Measurements from ENCODE around the gene TMOD1. TPM values are rescaled to one million over a fixed set of nuclear protein-coding genes. Genes with fewer than 3 reads are reported as not detected.

The TMOD1 gene
- total and polyA plus RNA-seq, 2 of the 13 experiments (the other 11 are each of a cell fraction or from before 2014, with no cell fraction given), result 0.04 to 0.07 TPM

- no peak for TF ChIP-seq IKZF4 (CRISPR knock-in tag; IDR thresholded peaks at IDR 0.05; ENCODE audit: borderline replicate concordance, low read depth, not compliant biosample characterization)
Measured at GRCh38 chr9:97473717-97474116, 27.7 kb upstream of the TMOD1 start (continued).

- Histone ChIP-seq H3K27me3 (ENCODE audit: control insufficient read depth in 1 of 2, insufficient read depth in 2 of 2, low read length in 2 of 2) (no peaks in the 10 kb centered on the region), H4K20me1 (ENCODE audit: insufficient read depth, low read length) (no peaks in the 10 kb centered on the region), H3K9me3 (ENCODE audit: low read length) (no peaks in the 10 kb centered on the region), H2AFZ (ENCODE audit: low read length) (no peak overlapping the region), H3K9ac (ENCODE audit: insufficient read depth, low read depth, low read length) (no peak overlapping the region), H3K36me3 (replicated peaks in 1 of 2; ENCODE audit: control insufficient read depth in 1 of 2, insufficient read depth in 2 of 2, low read length in 2 of 2) (peaks cover 3 to 24% of the 10 kb centered on the region in 2 experiments; a peak in 4 of 5 replicates), H3K4me3 (replicated peaks in 1 of 3; ENCODE audit: insufficient read depth in 1 of 3, low read depth in 2 of 3, low read length in 3 of 3) (no peak overlapping the region), H3K4me1 (ENCODE audit: insufficient read depth, low read length) (peaks cover 8% of the 10 kb centered on the region), H3K79me2 (ENCODE audit: insufficient read depth, low read length) (no peaks in the 10 kb centered on the region), H3K4me2 (ENCODE audit: low read depth, low read length) (no peak overlapping the region), H3K27ac (ENCODE audit: extremely low read length, insufficient read depth, low read length) (no peak overlapping the region)
- FAIRE-seq (no peak), DNase-seq (ENCODE audit: low spot score) (no peak), ATAC-seq (no peak)
- no TSS peak for BruUV-seq (replicated peaks)
- intact Hi-C loops (cut with micrococcal nuclease; ENCODE audit: unreplicated experiment) (no loop called here), in situ Hi-C loops (cut with HindIII; ENCODE audit: extremely low pct_ligation_motif_present, low pct_unique_long_range_greater_than_20kb) (no loop called here)
- CTCF ChIA-PET (ENCODE audit: low intra/inter-chr PET ratio, low total read pairs), result no interaction called here
- TF ChIP-seq MAFK (conservative IDR thresholded peaks at IDR 0.05 in 1 of 2, IDR thresholded peaks at IDR 0.05 in 1 of 2; ENCODE audit: low read length in 2 of 2) (peak; percentile 72 to 89), MAFF (IDR thresholded peaks at IDR 0.05; ENCODE audit: low read depth, low read length) (peak; percentile 84), HINFP (CRISPR knock-in tag; IDR thresholded peaks at IDR 0.05; ENCODE audit: low read depth) (no peak), ZNF124 (CRISPR knock-in tag; IDR thresholded peaks at IDR 0.05) (no peak), ZNF337 (CRISPR knock-in tag; IDR thresholded peaks at IDR 0.05; ENCODE audit: borderline replicate concordance, low read depth) (no peak), SRY (CRISPR knock-in tag; IDR thresholded peaks at IDR 0.05) (no peak), PPARG (CRISPR knock-in tag; conservative IDR thresholded peaks at IDR 0.05) (no peak), NCOR1 (IDR thresholded peaks at IDR 0.05; ENCODE audit: borderline replicate concordance, low read length) (no peak), NR2F6 (IDR thresholded peaks at IDR 0.05) (no peak), NR2F6 (CRISPR knock-in tag; IDR thresholded peaks at IDR 0.05) (no peak), ZNF652 (CRISPR knock-in tag; IDR thresholded peaks at IDR 0.05; ENCODE audit: borderline replicate concordance, low read depth) (no peak)
- TF ChIP-seq, protein P1, sequence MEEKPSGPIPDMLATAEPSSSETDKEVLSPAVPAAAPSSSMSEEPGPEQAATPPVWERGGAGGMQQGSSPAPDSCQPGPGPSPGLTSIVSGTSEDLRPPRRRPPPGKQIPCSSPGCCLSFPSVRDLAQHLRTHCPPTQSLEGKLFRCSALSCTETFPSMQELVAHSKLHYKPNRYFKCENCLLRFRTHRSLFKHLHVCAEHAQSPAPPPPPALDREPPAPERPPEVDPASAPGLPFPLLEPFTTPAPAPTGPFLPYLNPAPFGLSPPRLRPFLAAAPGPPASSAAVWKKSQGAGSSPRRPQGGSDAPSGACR (CRISPR knock-in tag; IDR thresholded peaks at IDR 0.05), result no peak
- POLR2A ChIA-PET, result interaction anchor here (0.7 kb wide), 1 partner anchor 158 kb away, joined by 3 read pairs; the partner anchor contains the start of gene TSTD2
- 89% methylated on average over 5 of the region's 5 CpGs for WGBS (ENCODE audit: low lambda C conversion rate)
Measured at GRCh38 chr9:97474372-97474925, 27.0 kb upstream of the TMOD1 start.
